ENCODE measurements around the gene EVC2. TPM values are rescaled to one million over a fixed set of nuclear protein-coding genes. Genes with fewer than 3 reads are reported as not detected.

EVC2 gene
- total and polyA plus RNA-seq, 2 of the 4 experiments (the other 2 are of a cell fraction): 2.7 to 5.9 TPM

GRCh38 chr4:5676763-5677162 is 31.6 kb downstream of the EVC2 start:
- Histone ChIP-seq H3K4me3 (ENCODE audit: insufficient read depth, low read depth, low read length) (no peak overlapping the region), H3K14ac (replicated peaks; ENCODE audit: low read depth, low read length) (no peak overlapping the region), H3K36me3 (ENCODE audit: control insufficient read depth, insufficient read depth, low read length) (peaks cover 45% of the 10 kb centered on the region), H3K9me3 (ENCODE audit: control insufficient read depth, insufficient read depth, low read length) (no peaks in the 10 kb centered on the region), H3K23ac (ENCODE audit: low read depth, low read length) (no peak overlapping the region), H3K79me1 (ENCODE audit: low read depth in 1 of 2, low read length in 2 of 2) (no peaks in the 10 kb centered on the region), H3K27me3 (ENCODE audit: control insufficient read depth, insufficient read depth, low read length) (no peaks in the 10 kb centered on the region), H3K27ac (ENCODE audit: insufficient read depth, low read length) (no peak overlapping the region), H2BK120ac (ENCODE audit: low read depth, low read length) (no peak overlapping the region), H2BK15ac (ENCODE audit: low read depth, low read length) (no peak overlapping the region), H3K9me1 (ENCODE audit: insufficient read depth, low read length) (peaks cover 12% of the 10 kb centered on the region; the same call in 1 of the 2 replicates), H4K91ac (ENCODE audit: insufficient read depth, low read depth, low read length) (no peak overlapping the region), H2AK5ac (ENCODE audit: low read depth, low read length) (no peak overlapping the region), H4K8ac (ENCODE audit: low read depth in 2 of 2, low read length in 2 of 2) (no peak overlapping the region), H2AFZ (replicated peaks; ENCODE audit: low read length, poor library complexity) (no peak overlapping the region), H3K18ac (ENCODE audit: low read depth, low read length) (no peak overlapping the region), H3K4ac (ENCODE audit: low read depth, low read length) (no peak overlapping the region), H2BK5ac (ENCODE audit: low read depth, low read length, poor library complexity, severe bottlenecking) (no peak overlapping the region), H2AK9ac (replicated peaks; ENCODE audit: low read depth, low read length, poor library complexity) (no peak overlapping the region), H3K4me2 (ENCODE audit: low read depth, low read length) (no peak overlapping the region), H3K4me1 (ENCODE audit: control insufficient read depth, insufficient read depth, low read length) (no peaks in the 10 kb centered on the region), H2BK20ac (ENCODE audit: low read depth, low read length) (no peak overlapping the region), H4K20me1 (ENCODE audit: insufficient read depth, low read length) (no peaks in the 10 kb centered on the region), H3K56ac (ENCODE audit: extremely low read depth, insufficient read depth, low read length) (no peak overlapping the region), H4K5ac (ENCODE audit: low read depth, low read length) (no peak overlapping the region), H3K9ac (ENCODE audit: low read depth, low read length) (no peak overlapping the region)
- in situ Hi-C loops (cut with MboI; ENCODE audit: low sequenced_read_pairs): no loop called here
- ChIA-PET CTCF (no interaction called here), POLR2A (ENCODE audit: unreplicated experiment) (no interaction called here)
- intact Hi-C loops (cut with micrococcal nuclease): no loop called here
- TF ChIP-seq SMC3 (IDR thresholded peaks at IDR 0.05; ENCODE audit: low read depth, low read length) (no peak), RAD21 (IDR thresholded peaks at IDR 0.05; ENCODE audit: low read length) (no peak), CEBPB (IDR thresholded peaks at IDR 0.05; ENCODE audit: low read depth, low read length) (no peak), MAFK (IDR thresholded peaks at IDR 0.05; ENCODE audit: low read depth, low read length) (no peak), MAZ (IDR thresholded peaks at IDR 0.05; ENCODE audit: borderline replicate concordance, low read depth, low read length) (no peak), FOS (IDR thresholded peaks at IDR 0.05; ENCODE audit: low read depth, low read length) (no peak), POLR2A (IDR thresholded peaks at IDR 0.05; ENCODE audit: low read depth, low read length) (no peak), ELK1 (IDR thresholded peaks at IDR 0.05; ENCODE audit: borderline replicate concordance, low read depth, low read length) (no peak), CTCF (conservative IDR thresholded peaks at IDR 0.05; ENCODE audit: low read depth, low read length) (no peak), BHLHE40 (IDR thresholded peaks at IDR 0.05; ENCODE audit: low read depth, low read length) (no peak), CHD1 (IDR thresholded peaks at IDR 0.05; ENCODE audit: low read depth, low read length) (no peak), RFX5 (IDR thresholded peaks at IDR 0.05; ENCODE audit: low read depth, low read length) (no peak), RCOR1 (IDR thresholded peaks at IDR 0.05; ENCODE audit: insufficient replicate concordance, low read length) (no peak), MXI1 (IDR thresholded peaks at IDR 0.05; ENCODE audit: borderline replicate concordance, low read depth, low read length) (no peak), NFE2L2 (IDR thresholded peaks at IDR 0.05; ENCODE audit: low read depth, low read length) (no peak)
- TF ChIP-seq, protein P1, sequence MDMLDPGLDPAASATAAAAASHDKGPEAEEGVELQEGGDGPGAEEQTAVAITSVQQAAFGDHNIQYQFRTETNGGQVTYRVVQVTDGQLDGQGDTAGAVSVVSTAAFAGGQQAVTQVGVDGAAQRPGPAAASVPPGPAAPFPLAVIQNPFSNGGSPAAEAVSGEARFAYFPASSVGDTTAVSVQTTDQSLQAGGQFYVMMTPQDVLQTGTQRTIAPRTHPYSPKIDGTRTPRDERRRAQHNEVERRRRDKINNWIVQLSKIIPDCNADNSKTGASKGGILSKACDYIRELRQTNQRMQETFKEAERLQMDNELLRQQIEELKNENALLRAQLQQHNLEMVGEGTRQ (IDR thresholded peaks at IDR 0.05; ENCODE audit: low read depth, low read length): no peak
- ATAC-seq (ENCODE audit: low read depth) (no peak), DNase-seq (no peak)
- dilution Hi-C loops (cut with HindIII; ENCODE audit: low sequenced_read_pairs, unreplicated experiment): no loop called here
- BruUV-seq (replicated peaks): no TSS peak
- WGBS, 2 experiments (ENCODE audit: extremely low coverage in 2 of 2, insufficient read length in 1 of 2): 100% methylated on average over 1 of the region's 8 CpGs; no CpG with 5 or more reads in 1 of the 2 experiments

All from IMR-90 (cell line).